Spleen (tissue), 11 donors: ENCODE data around the gene MALSU1. TPM values are rescaled to one million over a fixed set of nuclear protein-coding genes. Genes with fewer than 3 reads are reported as not detected.

Experiments used
- DNase-seq: peaks from one replicate; pipeline ENCODE4 v3.0.0-alpha.2; 2020
- H3K27ac ChIP-seq, 8 donors: fragments of 200-600 bp; sonication (generic) in 7 of 8; 1 replicate in 4 of 8; 2 replicates in 4 of 8; pipeline versions ENCODE4 v1.5.0 to v1.8.0; 2016 to 2021; ENCODE audit warnings: inconsistent platforms in 4 of 8, mild to moderate bottlenecking in 4 of 8, moderate library complexity in 1 of 8
- H3K27me3 ChIP-seq, 7 donors: fragments of 200-600 bp; sonication (generic) in 6 of 7; replicated peaks in 1 of 7; 1 replicate in 4 of 7; 2 replicates in 3 of 7; pipeline versions ENCODE4 v1.5.0 to v1.8.0; 2016 to 2021; ENCODE audit warnings: inconsistent platforms in 3 of 7, mild to moderate bottlenecking in 1 of 7
- H3K36me3 ChIP-seq, 6 donors: fragments of 200-600 bp; sonication (generic) in 5 of 6; 1 replicate in 4 of 6; 2 replicates in 2 of 6; pipeline versions ENCODE4 v1.5.0 to v1.8.0; 2016 to 2021; ENCODE audit warnings: inconsistent platforms in 2 of 6
- H3K4me1 ChIP-seq, 6 donors: fragments of 200-600 bp; sonication (generic) in 5 of 6; 1 replicate in 3 of 6; 2 replicates in 3 of 6; pipeline versions ENCODE4 v1.5.0 to v1.8.0; 2016 to 2021; ENCODE audit warnings: inconsistent platforms in 3 of 6
- H3K4me3 ChIP-seq, 8 donors: fragments of 200-600 bp; sonication (generic) in 7 of 8; 1 replicate in 4 of 8; 2 replicates in 4 of 8; pipeline versions ENCODE4 v1.5.0 to v1.8.0; 2016 to 2021; ENCODE audit warnings: inconsistent platforms in 4 of 8, mild to moderate bottlenecking in 4 of 8, moderate library complexity in 2 of 8
- H3K9me3 ChIP-seq, 8 donors: fragments of 200-600 bp; sonication (generic) in 7 of 8; 1 replicate in 4 of 8; 2 replicates in 4 of 8; pipeline versions ENCODE4 v1.5.0 to v1.8.0; 2016 to 2021; ENCODE audit warnings: inconsistent platforms in 4 of 8
- POLR2A ChIP-seq, 3 donors: fragments of 450-650 bp; IDR thresholded peaks; one replicate each; pipeline ENCODE4 v1.5.1; 2017; ENCODE audit warnings: antibody characterized with exemption in 3 of 3, mild to moderate bottlenecking in 1 of 3
- POLR2AphosphoS5 ChIP-seq, 3 donors: sonication (generic); formaldehyde crosslinking; IDR thresholded peaks; one replicate each; pipeline ENCODE4 v1.5.1; 2017; ENCODE audit warnings: antibody characterized with exemption in 3 of 3
- WGBS, 5 donors: extraction: QIAGEN DNeasy Blood & Tissue Kit in 3 of 5; methylation state at CpG; one replicate each; pipeline versions ENCODE4 v1.1.5 to v1.1.7; 2013 to 2018; 5-methylcytosine and 5-hydroxymethylcytosine counted together
- intact Hi-C: fragments of 100-400 bp; cut with DNase I; formaldehyde crosslinking; loops from one replicate; pipeline ENCODE4 v1.15.0; 2023; ENCODE audit warnings: low total_unique reads
- polyA plus RNA-seq, 3 donors: library from polyadenylated mRNA; stranded (reverse); fragments of 200-250 nt; gene quantifications; one replicate each; pipeline ENCODE4 v1.2.1, GENCODE V29; 2013
- total RNA-seq, 7 donors: library from RNA; depleted of rRNA in 3 of 7; stranded (reverse); fragments of >200 nt in 3 of 7; fragmentation: NEBNext Ultra II Directional in 4 of 7; extraction: Animal tissue kit (Norgen Biotek cat#: 25700) in 4 of 7; gene quantifications; one replicate each; pipeline versions ENCODE4 v1.1.0 to v1.2.1, GENCODE V29; 2016 to 2021
- TF ChIP-seq, protein P1 (sequence below), 11 experiments: fragments of 200-600 bp in 7 of 11; fragments of 450-650 bp in 4 of 11; sonication (generic) in 4 of 11; IDR thresholded peaks in 8 of 11; conservative IDR thresholded peaks in 3 of 11; 1 replicate in 7 of 11; 2 replicates in 4 of 11; pipeline versions ENCODE4 v1.4.0 to v1.8.0; 2016 to 2021; ENCODE audit warnings: antibody characterized with exemption in 11 of 11, inconsistent platforms in 4 of 11, mild to moderate bottlenecking in 1 of 11
- donor health status: healthy with polysubstance abuse.
- donor health status: DM: no; HTN: no; CAD: no; lungs with moderate emphysema.
- donor health status: DM: no; HTN: no; CAD: no.
- donor health status: Bipolar disorder and iron deficiency.
- donor health status: healthy.
- donor health status: DM: no; HTN: no; CAD: no.
- donor health status: DM: yes; HTN: yes; CAD: no.

MALSU1 gene
- total and polyA plus RNA-seq, 10 donors = 18.3 to 49.8 (median 34.2) TPM

- H3K9me3 ChIP-seq = no peaks in the 10 kb centered on the region
- intact Hi-C loops = no loop called here
- no peaks in the 10 kb centered on the region for H3K36me3 ChIP-seq
- no peak overlapping the region for H3K4me3 ChIP-seq
- H3K27ac ChIP-seq = no peak overlapping the region
- no peak for DNase-seq
- peaks cover 0 to 6% (median 0%) of the 10 kb centered on the region in 6 donors for H3K4me1 ChIP-seq
- no peaks in the 10 kb centered on the region for H3K27me3 ChIP-seq
- no peak for TF ChIP-seq POLR2A (IDR thresholded peaks at IDR 0.05)
- no peak for TF ChIP-seq POLR2AphosphoS5 (IDR thresholded peaks at IDR 0.05)
- TF ChIP-seq, protein P1, sequence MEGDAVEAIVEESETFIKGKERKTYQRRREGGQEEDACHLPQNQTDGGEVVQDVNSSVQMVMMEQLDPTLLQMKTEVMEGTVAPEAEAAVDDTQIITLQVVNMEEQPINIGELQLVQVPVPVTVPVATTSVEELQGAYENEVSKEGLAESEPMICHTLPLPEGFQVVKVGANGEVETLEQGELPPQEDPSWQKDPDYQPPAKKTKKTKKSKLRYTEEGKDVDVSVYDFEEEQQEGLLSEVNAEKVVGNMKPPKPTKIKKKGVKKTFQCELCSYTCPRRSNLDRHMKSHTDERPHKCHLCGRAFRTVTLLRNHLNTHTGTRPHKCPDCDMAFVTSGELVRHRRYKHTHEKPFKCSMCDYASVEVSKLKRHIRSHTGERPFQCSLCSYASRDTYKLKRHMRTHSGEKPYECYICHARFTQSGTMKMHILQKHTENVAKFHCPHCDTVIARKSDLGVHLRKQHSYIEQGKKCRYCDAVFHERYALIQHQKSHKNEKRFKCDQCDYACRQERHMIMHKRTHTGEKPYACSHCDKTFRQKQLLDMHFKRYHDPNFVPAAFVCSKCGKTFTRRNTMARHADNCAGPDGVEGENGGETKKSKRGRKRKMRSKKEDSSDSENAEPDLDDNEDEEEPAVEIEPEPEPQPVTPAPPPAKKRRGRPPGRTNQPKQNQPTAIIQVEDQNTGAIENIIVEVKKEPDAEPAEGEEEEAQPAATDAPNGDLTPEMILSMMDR (IDR thresholded peaks at IDR 0.05 in 8 of 11, conservative IDR thresholded peaks at IDR 0.05 in 3 of 11) = no peak
- 82 to 98% (median 96%) methylated on average over 2 of the region's 2 CpGs for WGBS, 5 donors
These were observed 14.3 kb upstream of the MALSU1 start for GRCh38 chr7:23284871-23285270.

DNA sequence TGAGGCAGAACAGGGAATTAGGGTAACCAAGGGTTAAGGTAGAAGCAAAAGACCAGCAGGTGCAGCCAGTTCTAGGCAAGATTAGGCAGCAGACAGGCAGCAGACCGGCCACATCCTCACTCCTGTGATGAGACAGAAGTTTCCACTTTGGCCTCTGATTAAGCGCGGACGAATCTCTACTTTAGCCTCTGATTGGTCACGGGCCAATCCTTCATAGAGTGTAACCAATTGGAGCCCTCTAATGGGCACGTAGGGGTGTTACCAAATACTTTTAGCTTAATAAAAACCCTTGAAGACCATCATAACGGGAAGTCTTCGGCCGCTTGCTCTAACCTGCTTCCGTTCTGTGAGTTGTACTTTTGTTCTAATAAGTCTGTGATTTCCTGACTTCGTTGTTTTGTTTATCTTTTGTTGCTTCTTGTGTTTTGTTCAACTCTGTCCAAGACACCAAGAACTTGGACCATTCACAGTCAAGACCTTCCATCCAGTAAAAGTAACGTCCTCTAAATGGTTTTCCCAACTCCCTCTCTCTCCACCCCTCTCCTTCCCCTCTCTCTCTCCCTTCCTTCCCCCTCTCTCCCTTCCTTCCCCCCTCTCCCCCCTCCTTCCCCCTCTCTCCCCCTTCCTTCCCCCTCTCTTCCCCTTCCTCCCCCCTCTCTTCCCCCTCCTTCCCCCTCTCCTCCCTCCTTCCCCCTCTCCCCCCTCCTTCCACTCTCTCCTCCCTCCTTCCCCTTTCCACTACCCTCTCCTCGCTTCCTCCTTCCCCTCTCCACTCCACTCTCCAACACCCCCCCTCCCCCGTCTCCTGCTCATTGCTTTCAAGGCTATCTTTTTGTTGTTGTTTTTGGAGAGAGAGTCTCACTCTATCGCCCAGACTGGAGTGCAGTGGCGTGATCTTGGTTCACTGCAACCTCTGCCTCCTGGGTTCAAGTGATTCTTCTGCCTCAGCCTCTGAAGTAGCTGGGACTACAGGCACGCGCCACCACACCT is 13.2 kb upstream of the MALSU1 start:
- no peak overlapping the region for H3K4me3 ChIP-seq
- H3K27me3 ChIP-seq = no peaks in the 10 kb centered on the region
- TF ChIP-seq POLR2A (IDR thresholded peaks at IDR 0.05) (no peak), POLR2AphosphoS5 (IDR thresholded peaks at IDR 0.05) (no peak)
- TF ChIP-seq, protein P1 (IDR thresholded peaks at IDR 0.05 in 8 of 11, conservative IDR thresholded peaks at IDR 0.05 in 3 of 11) = no peak
- H3K4me1 ChIP-seq = peaks cover 0 to 6% (median 0%) of the 10 kb centered on the region in 6 donors
- DNase-seq = no peak
- WGBS, 5 donors = 82 to 87% (median 82%) methylated on average over 17 to 18 of the region's 18 CpGs
- H3K9me3 ChIP-seq = no peaks in the 10 kb centered on the region
- intact Hi-C loops = no loop called here
- no peak overlapping the region for H3K27ac ChIP-seq
- no peaks in the 10 kb centered on the region for H3K36me3 ChIP-seq

DNA sequence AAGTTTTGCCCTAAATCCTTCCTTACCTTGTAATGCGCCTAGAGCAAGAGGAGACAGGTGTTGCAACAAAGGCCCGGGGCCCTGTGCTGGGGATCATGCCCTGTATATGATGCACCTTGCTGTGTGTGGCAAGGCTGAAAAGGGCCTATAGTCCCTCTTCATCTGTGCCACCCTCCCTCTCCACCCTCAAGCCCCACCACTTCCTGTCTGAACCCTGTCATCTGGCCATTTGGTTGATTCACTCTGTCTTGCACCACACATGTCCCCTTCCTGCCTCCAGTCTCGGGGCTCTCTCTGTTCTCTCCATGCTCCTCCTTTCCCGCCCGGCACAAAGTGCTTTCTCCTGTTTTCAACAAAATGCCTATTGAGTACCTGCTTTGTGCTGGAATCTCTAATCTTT is 11.5 kb upstream of the MALSU1 start:
- no peaks in the 10 kb centered on the region for H3K9me3 ChIP-seq
- H3K27me3 ChIP-seq = no peaks in the 10 kb centered on the region
- DNase-seq = no peak
- TF ChIP-seq POLR2AphosphoS5 (IDR thresholded peaks at IDR 0.05) (no peak), POLR2A (IDR thresholded peaks at IDR 0.05) (no peak)
- TF ChIP-seq, protein P1 (IDR thresholded peaks at IDR 0.05 in 8 of 11, conservative IDR thresholded peaks at IDR 0.05 in 3 of 11) = no peak
- H3K4me3 ChIP-seq = no peak overlapping the region
- intact Hi-C loops = no loop called here
- H3K36me3 ChIP-seq = no peaks in the 10 kb centered on the region
- peaks cover 0 to 6% (median 0%) of the 10 kb centered on the region in 6 donors for H3K4me1 ChIP-seq
- 43 to 85% (median 59%) methylated on average over 5 of the region's 5 CpGs for WGBS, 5 donors
- H3K27ac ChIP-seq = no peak overlapping the region

- no peak overlapping the region for H3K4me3 ChIP-seq
- TF ChIP-seq POLR2AphosphoS5 (IDR thresholded peaks at IDR 0.05) = no peak
- TF ChIP-seq, protein P1 (IDR thresholded peaks at IDR 0.05 in 8 of 11, conservative IDR thresholded peaks at IDR 0.05 in 3 of 11) = no peak
- no peak for TF ChIP-seq POLR2A (IDR thresholded peaks at IDR 0.05)
- H3K36me3 ChIP-seq = no peaks in the 10 kb centered on the region
These were observed 8.1 kb upstream of the MALSU1 start for GRCh38 chr7:23290993-23291392.

More at GRCh38 chr7:23290993-23291392, 8.1 kb upstream of the MALSU1 start:
- Histone ChIP-seq H3K4me1 (peaks cover 0 to 6% (median 0%) of the 10 kb centered on the region in 6 donors), H3K9me3 (no peaks in the 10 kb centered on the region), H3K27me3 (no peaks in the 10 kb centered on the region), H3K27ac (no peak overlapping the region)
- 90 to 96% (median 95%) methylated on average over 9 of the region's 9 CpGs for WGBS, 5 donors
- intact Hi-C loops = no loop called here
- DNase-seq = no peak
